Memory B cell (primary cell): Measurements from ENCODE around the gene VPS33A.

ENCODE experiments used
- ATAC-seq: fragments of 150-1000 bp; cut with Tn5 transposase; 2 replicates; pipeline ENCODE4 v1.10.0; 2021; ENCODE audit warnings: low read depth, mild to moderate bottlenecking, moderate library complexity
- DNase-seq, 2 donors: peaks; one replicate each; pipeline ENCODE4 v3.0.0; 2022; ENCODE audit warnings: low spot score in 2 of 2
- H3K27ac Mint-ChIP-seq: one replicate; pipeline ENCODE4 v1.8.0; 2022; ENCODE audit warnings: mild to moderate bottlenecking, moderate library complexity, mixed read lengths
- H3K27me3 Mint-ChIP-seq: one replicate; pipeline ENCODE4 v1.8.0; 2022; ENCODE audit warnings: mixed read lengths
- H3K36me3 Mint-ChIP-seq: one replicate; pipeline ENCODE4 v1.8.0; 2022; ENCODE audit warnings: mild to moderate bottlenecking, mixed read lengths
- H3K4me1 Mint-ChIP-seq: one replicate; pipeline ENCODE4 v1.8.0; 2022; ENCODE audit warnings: mixed read lengths
- H3K4me3 Mint-ChIP-seq: one replicate; pipeline ENCODE4 v1.8.0; 2022; ENCODE audit warnings: mild to moderate bottlenecking, moderate library complexity, mixed read lengths
- H3K9me3 Mint-ChIP-seq: one replicate; pipeline ENCODE4 v1.8.0; 2022; ENCODE audit warnings: mixed read lengths

VPS33A gene

GRCh38 chr12:122266230-122266901, at the start of gene VPS33A:
VPS33A (minus strand) TSS chr12:122266494; CDS start chr12:122266408, 86 bp downstream.
- peaks cover 2% of the 10 kb centered on the region for H3K36me3 Mint-ChIP-seq
- ATAC-seq (peak; percentile 84), DNase-seq (peak; percentile 88 to 91)
- H3K4me1 Mint-ChIP-seq = peaks cover 7% of the 10 kb centered on the region
- H3K9me3 Mint-ChIP-seq = no peaks in the 10 kb centered on the region
- H3K27me3 Mint-ChIP-seq = no peaks in the 10 kb centered on the region
- peak within 1 kb of the TSS; percentile 99 for H3K27ac Mint-ChIP-seq
- H3K4me3 Mint-ChIP-seq = peak within 1 kb of the TSS; percentile 99

GRCh38 chr12:122312926-122313325, 46.6 kb upstream of the VPS33A start:
- no peak overlapping the region for H3K27ac Mint-ChIP-seq

GRCh38 chr12:122311696-122312095, 45.4 kb upstream of the VPS33A start:
- no peak for DNase-seq
- no peaks in the 10 kb centered on the region for H3K4me1 Mint-ChIP-seq
- H3K27me3 Mint-ChIP-seq = no peaks in the 10 kb centered on the region
- no peak overlapping the region for H3K4me3 Mint-ChIP-seq
- no peak for ATAC-seq
- no peaks in the 10 kb centered on the region for H3K9me3 Mint-ChIP-seq
- no peak overlapping the region for H3K27ac Mint-ChIP-seq
- peaks cover 27% of the 10 kb centered on the region for H3K36me3 Mint-ChIP-seq

More at GRCh38 chr12:122312926-122313325, 46.6 kb upstream of the VPS33A start:
- DNase-seq (no peak), ATAC-seq (no peak)
- Mint-ChIP-seq H3K4me1 (no peaks in the 10 kb centered on the region), H3K4me3 (no peak overlapping the region), H3K27me3 (no peaks in the 10 kb centered on the region), H3K9me3 (no peaks in the 10 kb centered on the region), H3K36me3 (peaks cover 35% of the 10 kb centered on the region)

GRCh38 chr12:122310626-122311333, 44.5 kb upstream of the VPS33A start:
- Mint-ChIP-seq H3K27me3 (no peaks in the 10 kb centered on the region), H3K4me1 (no peaks in the 10 kb centered on the region), H3K27ac (no peak overlapping the region), H3K4me3 (no peak overlapping the region), H3K9me3 (no peaks in the 10 kb centered on the region), H3K36me3 (peaks cover 31% of the 10 kb centered on the region)
- DNase-seq (no peak), ATAC-seq (no peak)

GRCh38 chr12:122309564-122310121, 43.3 kb upstream of the VPS33A start:
- Mint-ChIP-seq H3K9me3 (no peaks in the 10 kb centered on the region), H3K27ac (no peak overlapping the region), H3K27me3 (no peaks in the 10 kb centered on the region), H3K4me3 (no peak overlapping the region), H3K36me3 (peaks cover 25% of the 10 kb centered on the region), H3K4me1 (no peaks in the 10 kb centered on the region)
- no peak for ATAC-seq
- no peak for DNase-seq

GRCh38 chr12:122308811-122309210, 42.5 kb upstream of the VPS33A start:
- ATAC-seq (no peak), DNase-seq (no peak)
- H3K27me3 Mint-ChIP-seq = no peaks in the 10 kb centered on the region
- H3K9me3 Mint-ChIP-seq = no peaks in the 10 kb centered on the region
- H3K27ac Mint-ChIP-seq = no peak overlapping the region
- no peak overlapping the region for H3K4me3 Mint-ChIP-seq
- peaks cover 25% of the 10 kb centered on the region for H3K36me3 Mint-ChIP-seq
- no peaks in the 10 kb centered on the region for H3K4me1 Mint-ChIP-seq

- peaks cover 32% of the 10 kb centered on the region for H3K36me3 Mint-ChIP-seq
- H3K9me3 Mint-ChIP-seq = no peaks in the 10 kb centered on the region
- H3K27ac Mint-ChIP-seq = no peak overlapping the region
- DNase-seq (no peak), ATAC-seq (no peak)
- no peaks in the 10 kb centered on the region for H3K27me3 Mint-ChIP-seq
- H3K4me1 Mint-ChIP-seq = no peaks in the 10 kb centered on the region
- H3K4me3 Mint-ChIP-seq = no peak overlapping the region
Observed at GRCh38 chr12:122306407-122306806, 40.1 kb upstream of the VPS33A start.

GRCh38 chr12:122304924-122305323, 38.6 kb upstream of the VPS33A start:
- H3K9me3 Mint-ChIP-seq = no peaks in the 10 kb centered on the region
- no peak for DNase-seq
- peaks cover 38% of the 10 kb centered on the region for H3K36me3 Mint-ChIP-seq
- ATAC-seq = no peak
- H3K27me3 Mint-ChIP-seq = no peaks in the 10 kb centered on the region
- no peak overlapping the region for H3K27ac Mint-ChIP-seq
- H3K4me1 Mint-ChIP-seq = no peaks in the 10 kb centered on the region
- no peak overlapping the region for H3K4me3 Mint-ChIP-seq

- no peaks in the 10 kb centered on the region for H3K27me3 Mint-ChIP-seq
- no peaks in the 10 kb centered on the region for H3K9me3 Mint-ChIP-seq
- peak overlapping the region; percentile 36 for H3K27ac Mint-ChIP-seq
- no peak for DNase-seq
- H3K4me1 Mint-ChIP-seq = no peaks in the 10 kb centered on the region
- H3K4me3 Mint-ChIP-seq = no peak overlapping the region
- no peak for ATAC-seq
- peaks cover 33% of the 10 kb centered on the region for H3K36me3 Mint-ChIP-seq
Observed at GRCh38 chr12:122303068-122303467, 36.8 kb upstream of the VPS33A start.

- Mint-ChIP-seq H3K4me1 (no peaks in the 10 kb centered on the region), H3K36me3 (peaks cover 39% of the 10 kb centered on the region), H3K27ac (no peak overlapping the region), H3K27me3 (no peaks in the 10 kb centered on the region), H3K9me3 (no peaks in the 10 kb centered on the region), H3K4me3 (no peak overlapping the region)
- DNase-seq (no peak), ATAC-seq (no peak)
Observed at GRCh38 chr12:122298071-122298748, 31.9 kb upstream of the VPS33A start.

- ATAC-seq = no peak
- DNase-seq = no peak
- Mint-ChIP-seq H3K4me1 (no peaks in the 10 kb centered on the region), H3K36me3 (peaks cover 38% of the 10 kb centered on the region), H3K27ac (no peak overlapping the region), H3K27me3 (no peaks in the 10 kb centered on the region), H3K4me3 (no peak overlapping the region), H3K9me3 (no peaks in the 10 kb centered on the region)
Observed at GRCh38 chr12:122297494-122297893, 31.2 kb upstream of the VPS33A start.

GRCh38 chr12:122295877-122296276, 29.6 kb upstream of the VPS33A start:
- Mint-ChIP-seq H3K4me3 (no peak overlapping the region), H3K4me1 (no peaks in the 10 kb centered on the region), H3K27ac (no peak overlapping the region), H3K9me3 (no peaks in the 10 kb centered on the region), H3K27me3 (no peaks in the 10 kb centered on the region), H3K36me3 (peaks cover 36% of the 10 kb centered on the region)
- DNase-seq (no peak), ATAC-seq (no peak)

- Mint-ChIP-seq H3K9me3 (no peaks in the 10 kb centered on the region), H3K4me1 (no peaks in the 10 kb centered on the region), H3K27me3 (no peaks in the 10 kb centered on the region), H3K36me3 (peaks cover 24% of the 10 kb centered on the region), H3K4me3 (no peak overlapping the region), H3K27ac (no peak overlapping the region)
- ATAC-seq (no peak), DNase-seq (no peak)
Observed at GRCh38 chr12:122293081-122293480, 26.8 kb upstream of the VPS33A start.

- Mint-ChIP-seq H3K27me3 (no peaks in the 10 kb centered on the region), H3K4me3 (no peak overlapping the region), H3K9me3 (no peaks in the 10 kb centered on the region), H3K36me3 (peaks cover 17% of the 10 kb centered on the region), H3K27ac (no peak overlapping the region), H3K4me1 (no peaks in the 10 kb centered on the region)
- no peak for ATAC-seq
- no peak for DNase-seq
Observed at GRCh38 chr12:122291431-122291830, 25.1 kb upstream of the VPS33A start.
